NCI-H526 (cell line): ENCODE results near the gene TSNAXIP1.
"Not testable (repeated sequence)": the region's sequence is repeated elsewhere in the genome, so short reads cannot be mapped to it uniquely, and the experiment has no call there.

Experiments
- DNase-seq, 2 experiments: peaks; one replicate each; lab custom pipeline; 2025; lab: John Stamatoyannopoulos, UW

Gene TSNAXIP1

GRCh38 chr16:67837190-67837589 is 30.5 kb downstream of the TSNAXIP1 start:
- not testable (repeated sequence) for DNase-seq

- DNase-seq: no peak
Observed at GRCh38 chr16:67837811-67838210, 31.1 kb downstream of the TSNAXIP1 start.

- DNase-seq: peak in 1 of 2 experiments; percentile 23
Observed at GRCh38 chr16:67841198-67841815, 34.6 kb downstream of the TSNAXIP1 start.

- peak; percentile 89 to 95 for DNase-seq
Observed at GRCh38 chr16:67841816-67842508, 35.3 kb downstream of the TSNAXIP1 start, which contains the start of gene THAP11. THAP11 (plus strand) TSS chr16:67842320; CDS start chr16:67842555, 235 bp downstream.

- peak in 1 of 2 experiments; percentile 68 for DNase-seq
Observed at GRCh38 chr16:67842509-67843342, 36.0 kb downstream of the TSNAXIP1 start.

- no peak for DNase-seq
Observed at GRCh38 chr16:67843343-67843765, 36.7 kb downstream of the TSNAXIP1 start.

- DNase-seq: peak in 1 of 2 experiments; percentile 6
Observed at GRCh38 chr16:67844497-67844896, 37.8 kb downstream of the TSNAXIP1 start.

- DNase-seq: no peak
Observed at GRCh38 chr16:67845291-67846062, 38.8 kb downstream of the TSNAXIP1 start.

GRCh38 chr16:67846063-67846319 is 39.3 kb downstream of the TSNAXIP1 start:
- DNase-seq: no peak

GRCh38 chr16:67846320-67847063 is 39.8 kb downstream of the TSNAXIP1 start, which contains the start of gene NUTF2:
NUTF2 (plus strand) TSS chr16:67846933; CDS start chr16:67865131, 18,198 bp downstream.
- peak; percentile 90 to 95 for DNase-seq

GRCh38 chr16:67847064-67847861 is 40.6 kb downstream of the TSNAXIP1 start, which contains the start of gene CENPT:
CENPT (minus strand) TSS chr16:67847693; CDS start chr16:67833859, 13,834 bp downstream.
- peak in 1 of 2 experiments; percentile 72 for DNase-seq

- no peak for DNase-seq
Observed at GRCh38 chr16:67848118-67848517, 41.4 kb downstream of the TSNAXIP1 start.

GRCh38 chr16:67853670-67854069 is 47.0 kb downstream of the TSNAXIP1 start:
- no peak for DNase-seq

- no peak for DNase-seq
Observed at GRCh38 chr16:67855789-67856188, 49.1 kb downstream of the TSNAXIP1 start.

- no peak for DNase-seq
Observed at GRCh38 chr16:67856927-67857546, 50.3 kb downstream of the TSNAXIP1 start.

GRCh38 chr16:67857547-67858233 is 51.0 kb downstream of the TSNAXIP1 start:
- DNase-seq: peak in 1 of 2 experiments; percentile 1

- DNase-seq: no peak
Observed at GRCh38 chr16:67858500-67858899, 51.8 kb downstream of the TSNAXIP1 start.

- no peak for DNase-seq
Observed at GRCh38 chr16:67860589-67861398, 54.1 kb downstream of the TSNAXIP1 start.
